Measurements from ENCODE around the gene UFSP2.
A peak's percentile ranks its signal among the peaks of the same experiment; 100 is the strongest.

Gene UFSP2, protein sequence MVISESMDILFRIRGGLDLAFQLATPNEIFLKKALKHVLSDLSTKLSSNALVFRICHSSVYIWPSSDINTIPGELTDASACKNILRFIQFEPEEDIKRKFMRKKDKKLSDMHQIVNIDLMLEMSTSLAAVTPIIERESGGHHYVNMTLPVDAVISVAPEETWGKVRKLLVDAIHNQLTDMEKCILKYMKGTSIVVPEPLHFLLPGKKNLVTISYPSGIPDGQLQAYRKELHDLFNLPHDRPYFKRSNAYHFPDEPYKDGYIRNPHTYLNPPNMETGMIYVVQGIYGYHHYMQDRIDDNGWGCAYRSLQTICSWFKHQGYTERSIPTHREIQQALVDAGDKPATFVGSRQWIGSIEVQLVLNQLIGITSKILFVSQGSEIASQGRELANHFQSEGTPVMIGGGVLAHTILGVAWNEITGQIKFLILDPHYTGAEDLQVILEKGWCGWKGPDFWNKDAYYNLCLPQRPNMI

DNA sequence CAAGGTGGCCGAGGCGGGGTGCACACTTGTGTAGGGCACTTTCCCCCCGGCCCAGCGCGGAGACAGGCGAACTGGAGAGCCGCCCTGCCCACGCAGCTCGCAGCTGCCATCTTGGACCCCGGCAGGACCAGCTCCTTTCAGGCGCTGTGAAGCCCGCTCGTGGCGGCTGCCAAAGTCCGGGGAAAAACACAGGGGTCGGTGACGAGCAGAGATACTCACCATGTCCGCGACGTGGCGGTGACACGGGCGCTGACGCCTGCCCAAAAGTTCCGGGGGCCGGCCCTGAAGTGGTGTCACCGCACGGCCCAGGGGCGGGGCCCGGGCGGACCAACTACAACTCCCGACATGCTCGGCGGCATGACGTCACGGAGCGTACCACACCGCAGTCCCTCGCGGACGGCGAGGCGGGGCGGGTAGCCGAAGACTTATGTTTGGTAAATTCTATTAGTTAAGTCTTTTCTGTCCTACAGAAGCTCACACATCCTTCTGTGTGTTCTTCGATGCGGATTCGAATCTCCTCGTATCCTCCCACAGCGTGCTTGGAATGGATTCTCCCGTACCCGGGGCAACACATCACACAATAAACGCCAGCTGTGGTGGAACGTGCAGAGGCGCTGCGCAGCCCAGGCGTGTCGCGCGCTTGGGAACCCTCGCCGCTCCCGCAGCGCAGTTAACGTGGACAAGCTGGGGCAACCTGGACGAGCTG lies at the start of gene UFSP2:
UFSP2 (minus strand) TSS at position 318 of the 706 bp plus-strand sequence; CDS start at position 222, 96 bp downstream.
- DNase-seq = peak; percentile 87 to 96 (median 92)

DNA sequence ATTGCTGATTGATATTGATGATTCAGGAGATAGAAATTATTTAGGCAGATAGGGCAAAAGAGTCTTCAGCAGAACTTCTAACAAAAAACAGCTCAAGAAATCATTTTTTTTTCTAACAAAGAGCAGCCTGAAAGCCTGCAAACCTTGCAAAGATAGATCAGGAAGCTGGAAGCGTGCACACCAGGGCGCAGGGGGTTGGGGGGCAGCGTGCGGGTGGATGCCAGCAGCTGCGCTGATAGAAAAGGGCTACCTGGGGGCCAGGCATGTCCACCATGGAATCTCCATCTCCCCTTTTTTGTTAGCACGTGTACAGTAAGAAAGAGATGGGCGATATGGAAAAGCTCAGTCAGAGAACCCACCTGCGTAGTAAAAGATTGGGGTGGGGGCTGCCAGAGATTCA lies 47.5 kb upstream of the UFSP2 start:
- DNase-seq = no peak

DNA sequence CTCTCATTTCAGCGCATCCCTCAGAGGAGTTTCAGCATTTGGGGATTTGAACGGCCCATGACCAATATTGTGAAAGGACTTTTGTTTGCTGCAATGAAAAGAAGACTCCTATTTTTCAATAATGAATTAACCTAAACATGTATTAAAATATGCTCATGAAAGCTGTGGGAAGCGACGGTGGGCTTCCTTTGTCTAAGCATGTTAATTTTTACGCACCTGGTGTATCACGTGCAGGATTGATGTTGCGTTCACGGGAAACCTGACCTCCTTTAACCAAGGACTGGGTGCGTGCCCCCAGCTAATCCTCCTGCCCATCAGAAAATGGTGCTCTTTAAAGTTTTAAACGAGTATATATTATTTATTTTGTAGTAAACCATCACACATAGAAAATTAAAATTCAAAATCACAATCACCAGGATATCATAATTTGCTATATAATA lies 46.4 kb upstream of the UFSP2 start:
- DNase-seq = peak in 1 of 6 experiments; percentile 27

DNA sequence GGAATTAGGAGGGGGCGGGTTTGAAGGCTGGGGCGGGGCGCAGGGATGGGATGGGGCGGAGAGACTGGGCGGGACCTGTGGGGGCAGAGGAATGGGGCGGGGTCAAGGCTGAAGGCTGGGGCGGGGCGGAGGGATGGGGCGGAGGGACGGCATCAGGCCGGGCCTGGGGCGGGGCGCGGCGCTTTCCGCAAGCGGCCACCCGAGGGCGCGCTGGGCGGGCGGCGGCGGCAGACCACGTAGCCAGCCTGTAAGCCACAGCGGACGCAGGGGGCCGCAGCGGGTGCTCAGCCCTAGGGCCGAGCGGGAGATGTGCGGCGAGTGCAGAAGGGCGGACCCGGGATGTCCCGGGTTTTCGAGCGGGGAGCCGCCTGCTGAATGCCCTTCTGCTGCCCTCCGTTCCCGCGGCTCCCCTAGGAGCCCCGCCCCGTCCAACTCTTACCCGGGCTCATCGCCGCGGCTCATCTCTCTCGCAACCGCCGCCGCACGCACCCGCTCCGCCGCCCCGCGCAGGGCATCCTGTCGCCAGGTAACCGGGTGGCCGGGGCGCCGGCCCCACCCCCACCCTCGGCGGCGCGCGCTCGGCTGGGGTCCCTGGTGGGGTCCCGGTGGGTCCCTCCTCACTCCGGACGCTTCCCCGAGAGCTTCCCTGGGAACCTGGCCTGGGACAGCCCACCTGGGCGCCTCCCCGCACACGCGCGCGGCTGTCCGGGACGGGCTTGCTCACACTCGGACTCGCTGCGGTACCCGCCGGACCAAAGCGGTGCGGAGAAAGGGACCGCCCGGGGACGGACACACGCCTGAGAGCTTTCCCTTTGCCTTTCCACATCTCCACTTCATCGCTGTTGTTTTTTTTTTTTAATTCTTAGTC lies 45.7 kb upstream of the UFSP2 start, which contains the start of gene CCDC110:
CCDC110 (minus strand) TSS at position 499 of the 868 bp plus-strand sequence; CDS start at position 449, 50 bp downstream.
- DNase-seq = peak; percentile 83 to 95 (median 90)

DNA sequence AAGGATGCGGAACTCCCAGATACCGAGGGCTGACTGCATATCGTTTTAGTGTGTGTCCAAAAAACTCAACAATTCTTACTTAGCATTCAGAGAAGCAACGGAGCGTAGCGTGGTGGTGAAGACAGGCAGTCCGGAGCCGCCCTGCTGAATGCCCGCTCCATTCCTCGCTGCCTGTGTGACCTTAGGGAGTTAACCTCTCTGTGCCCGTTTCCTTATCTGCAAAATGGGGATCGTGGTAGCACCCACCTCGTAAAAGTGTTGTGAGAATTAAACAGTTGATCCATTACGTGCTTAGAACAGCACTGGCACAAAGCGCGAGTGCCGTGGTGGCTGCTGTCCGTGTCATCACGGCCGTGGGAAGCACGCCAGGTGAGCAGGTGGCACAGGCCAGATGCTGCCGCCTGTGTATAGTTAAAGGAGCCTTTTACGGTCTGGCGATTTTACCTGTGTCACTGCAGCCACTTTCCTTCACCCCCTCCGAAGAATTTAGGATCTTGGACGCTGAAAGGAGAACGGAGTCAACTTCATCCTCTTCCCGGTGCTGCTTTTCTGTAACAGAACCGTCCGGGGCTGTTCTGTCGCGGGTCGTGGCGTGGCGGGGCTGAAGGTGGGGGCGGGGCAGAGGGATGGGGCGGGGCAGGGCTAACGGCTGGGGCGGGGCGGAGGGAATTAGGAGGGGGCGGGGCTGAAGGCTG lies 44.9 kb upstream of the UFSP2 start:
- DNase-seq = peak in 5 of 6 experiments; percentile 54 to 79 (median 60)

DNA sequence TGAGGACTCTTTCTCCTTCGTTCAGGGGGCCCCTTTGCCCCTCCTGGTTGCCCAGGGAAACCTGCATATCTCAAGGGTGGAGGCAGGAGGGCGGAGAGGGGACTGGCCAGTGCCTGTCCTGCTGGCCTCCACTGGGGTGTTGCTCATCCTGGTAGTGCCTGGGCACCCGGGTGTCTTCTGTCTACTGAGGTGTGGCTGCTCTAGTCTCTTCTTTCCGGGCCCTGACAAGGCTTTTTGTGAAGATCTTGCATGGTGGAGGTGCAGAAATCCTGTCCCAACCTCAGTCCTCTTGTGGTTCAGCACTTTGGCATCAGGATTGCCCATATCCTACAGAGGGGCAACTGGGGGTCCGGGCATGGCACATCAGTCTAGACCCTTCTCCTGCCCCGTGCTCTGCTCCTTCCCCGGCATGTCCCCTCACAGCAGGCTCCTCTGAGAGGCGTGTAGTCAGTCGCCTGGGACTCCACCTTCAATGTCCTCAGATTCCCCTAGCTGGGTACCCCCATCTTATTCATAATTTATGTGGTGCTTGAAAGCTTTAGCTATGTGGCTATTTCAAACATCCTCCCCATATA lies 43.9 kb upstream of the UFSP2 start:
- peak in 2 of 6 experiments; percentile 2 to 24 for DNase-seq

DNA sequence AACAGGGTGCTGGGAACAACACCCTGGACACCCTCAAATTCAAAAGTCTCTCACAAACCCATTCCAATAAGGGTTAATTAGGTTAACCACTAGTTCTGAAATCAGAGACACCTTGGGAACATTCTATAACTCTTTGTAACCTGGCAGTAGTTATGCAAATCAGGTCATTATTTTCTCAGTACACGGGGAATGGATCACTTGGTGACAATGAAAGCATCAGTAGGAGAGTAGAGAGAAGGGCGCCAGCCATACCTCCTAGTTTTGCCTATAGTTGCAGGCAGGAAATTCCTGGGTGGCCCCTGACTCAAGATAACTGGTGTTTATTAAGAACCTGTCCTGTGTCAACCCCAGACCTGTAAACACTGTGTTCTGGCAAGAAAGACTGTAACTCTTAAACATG lies 43.2 kb upstream of the UFSP2 start:
- DNase-seq = no peak

DNA sequence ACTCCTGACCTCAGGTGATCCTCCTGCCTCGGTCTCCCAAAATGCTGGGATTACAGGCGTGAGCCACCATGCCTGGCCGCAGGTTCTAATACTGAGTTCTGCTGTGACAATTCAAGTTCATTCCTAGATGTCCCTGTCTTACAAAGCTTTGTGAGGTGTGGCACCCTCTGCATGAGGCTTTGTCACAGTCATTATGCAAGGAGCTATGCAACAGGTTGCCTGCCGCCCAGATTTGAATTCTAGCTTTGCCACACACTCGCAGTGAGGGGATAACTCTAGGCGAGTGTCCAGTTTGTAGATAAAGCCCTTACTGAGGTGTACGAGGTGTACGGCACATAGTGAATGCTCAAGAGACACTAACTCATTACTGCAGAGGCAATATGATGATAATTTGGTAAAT lies 42.2 kb upstream of the UFSP2 start:
- DNase-seq = no peak

DNA sequence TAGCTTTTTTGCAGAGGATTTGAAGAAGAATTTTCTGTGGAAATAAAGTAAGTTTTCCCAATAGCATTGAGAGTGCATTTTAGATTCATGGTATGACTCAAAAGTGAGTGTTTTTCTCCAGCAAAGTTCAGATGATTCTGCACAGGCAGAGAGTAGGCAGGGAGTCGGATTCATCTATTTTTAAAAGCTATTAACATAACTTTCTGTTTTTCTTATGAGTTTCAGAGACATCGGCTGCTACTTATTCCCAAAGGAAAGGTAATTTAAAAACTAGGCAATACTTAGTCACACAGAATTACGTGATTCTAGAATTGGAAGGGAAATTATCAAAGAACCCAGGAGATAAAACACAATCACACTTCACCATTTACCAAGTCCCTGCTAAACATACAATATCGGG lies 41.3 kb upstream of the UFSP2 start:
- DNase-seq = no peak

DNA sequence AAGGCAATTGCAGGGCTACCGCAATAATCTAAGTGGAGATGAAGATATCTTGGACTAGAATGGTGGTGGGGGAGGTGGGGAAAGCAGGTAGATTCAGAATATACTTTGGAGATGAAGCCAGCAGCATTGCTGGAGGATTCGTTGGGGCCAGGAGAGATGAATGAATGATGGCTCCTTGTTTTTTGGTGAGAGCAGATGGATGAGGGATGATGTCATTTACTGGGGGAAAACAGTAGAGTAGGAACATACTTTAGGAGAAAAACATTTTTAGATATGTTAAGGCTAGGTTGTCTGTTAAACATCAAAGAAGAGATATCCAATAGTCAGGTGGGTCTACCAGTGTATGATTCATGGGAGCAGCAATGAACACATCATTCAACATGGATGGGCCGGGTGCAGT lies 39.9 kb upstream of the UFSP2 start:
- no peak for DNase-seq

DNA sequence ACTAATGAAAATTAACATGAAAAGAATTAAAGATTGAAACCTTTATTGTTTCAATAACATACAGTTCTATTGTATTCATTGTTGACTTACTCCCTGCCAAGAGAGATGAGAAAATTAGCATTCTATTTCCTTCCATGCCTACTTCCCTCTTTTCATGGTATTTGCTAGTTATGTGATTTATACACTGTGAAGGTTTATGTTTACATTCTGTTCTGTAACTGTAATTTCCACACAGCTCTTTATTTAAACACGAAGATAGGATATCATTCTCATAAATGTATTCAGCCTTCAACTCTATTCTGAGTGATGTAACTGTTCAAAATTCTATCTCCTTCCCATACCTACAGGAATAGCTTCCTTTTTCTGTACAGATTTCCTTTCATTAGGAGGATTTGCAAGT lies 39.1 kb upstream of the UFSP2 start:
- DNase-seq = no peak

DNA sequence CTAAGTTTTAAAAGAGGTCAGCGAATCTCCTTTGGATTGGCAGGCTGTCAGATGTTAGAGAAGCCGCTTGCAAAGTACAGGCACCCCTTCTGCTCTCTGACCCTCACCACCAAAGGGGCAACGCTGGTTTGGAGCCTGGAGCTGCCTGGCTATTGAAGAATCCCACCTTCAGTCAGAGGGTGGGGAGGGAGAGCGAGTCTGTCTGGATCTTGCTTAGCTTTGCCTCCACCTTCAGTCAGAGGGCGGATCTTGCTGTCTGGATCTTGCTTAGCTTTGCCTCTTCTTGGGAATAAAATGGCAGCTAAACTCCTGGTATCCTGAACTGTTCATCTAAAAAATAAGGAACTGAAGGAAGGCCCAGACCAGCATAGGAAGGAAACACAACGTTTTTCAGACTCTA lies 38.4 kb upstream of the UFSP2 start:
- no peak for DNase-seq

DNA sequence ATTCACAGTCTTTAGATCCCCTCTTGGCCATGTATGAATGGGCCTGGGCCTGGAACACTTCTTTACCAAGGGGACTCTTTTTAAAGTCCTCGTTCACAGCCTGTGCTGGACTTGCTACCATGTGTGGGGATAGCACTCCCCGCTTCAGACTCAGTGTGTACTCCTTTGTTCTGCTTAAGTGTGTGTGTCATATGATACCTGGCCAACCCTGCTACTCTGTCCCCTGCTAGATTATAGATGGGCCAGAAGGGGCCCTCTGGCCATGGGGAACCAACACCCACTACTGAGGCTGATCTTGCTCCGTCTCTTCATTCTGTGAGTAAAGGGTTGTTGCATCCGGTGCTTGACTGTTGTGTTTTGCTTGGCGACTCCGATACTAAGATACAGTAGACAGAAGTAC lies 37.8 kb upstream of the UFSP2 start:
- no peak for DNase-seq

DNA sequence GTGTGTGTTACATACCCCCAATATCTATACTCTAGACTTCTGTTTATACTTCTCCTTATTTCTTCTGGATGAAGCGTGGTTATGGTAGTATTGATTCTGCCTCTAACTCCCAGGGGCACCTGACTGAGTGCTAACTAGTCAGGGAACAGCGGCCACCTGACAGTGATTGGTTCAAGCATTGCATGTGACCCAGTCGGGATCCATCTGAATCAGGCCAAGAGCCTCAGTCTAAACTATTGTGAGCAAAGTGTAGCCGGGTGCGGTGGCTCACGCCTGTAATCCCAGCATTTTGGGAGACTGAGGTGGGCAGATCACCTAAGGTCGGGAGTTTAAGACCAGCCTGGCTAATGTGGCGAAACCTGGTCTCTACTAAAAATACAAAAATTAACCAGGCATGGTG lies 35.8 kb upstream of the UFSP2 start:
- DNase-seq = no peak

DNA sequence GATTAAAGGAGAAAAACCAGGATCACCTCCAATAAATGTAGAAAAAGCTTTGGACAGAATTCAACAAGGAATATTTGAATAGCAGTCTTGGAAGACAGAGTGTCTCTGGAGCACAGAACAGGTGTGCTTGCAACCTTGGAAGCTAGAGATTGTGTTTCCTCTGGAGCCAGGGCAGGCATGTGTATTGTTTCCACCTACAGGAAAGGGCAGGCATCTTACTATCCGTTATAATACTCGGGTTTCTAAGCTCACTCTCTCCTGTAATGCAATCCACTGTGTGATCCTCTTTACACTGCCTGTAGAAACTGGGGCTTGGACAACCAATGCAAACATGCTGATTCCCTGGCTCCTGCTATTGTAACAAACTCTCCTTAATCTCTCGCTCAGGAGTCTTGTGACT lies 31.4 kb upstream of the UFSP2 start:
- no peak for DNase-seq

DNA sequence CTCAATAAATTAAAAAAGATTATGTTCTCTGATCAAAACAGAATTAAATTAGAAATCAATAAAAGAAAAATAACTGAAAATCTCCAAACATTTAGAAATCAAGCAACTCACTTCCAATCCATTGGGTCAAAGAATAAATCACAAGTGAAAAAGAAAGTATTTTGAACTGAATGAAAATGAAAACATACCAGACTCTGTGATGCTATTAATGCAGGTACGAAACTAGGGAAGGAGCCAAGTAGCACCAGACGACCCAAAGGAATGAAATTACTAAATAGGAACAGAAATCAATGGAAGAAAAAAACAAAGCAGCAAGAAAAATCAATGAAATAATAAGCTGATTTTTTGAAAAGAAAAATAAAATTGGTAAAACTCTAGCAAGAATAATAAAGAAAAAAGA lies 30.4 kb upstream of the UFSP2 start:
- DNase-seq = no peak

DNA sequence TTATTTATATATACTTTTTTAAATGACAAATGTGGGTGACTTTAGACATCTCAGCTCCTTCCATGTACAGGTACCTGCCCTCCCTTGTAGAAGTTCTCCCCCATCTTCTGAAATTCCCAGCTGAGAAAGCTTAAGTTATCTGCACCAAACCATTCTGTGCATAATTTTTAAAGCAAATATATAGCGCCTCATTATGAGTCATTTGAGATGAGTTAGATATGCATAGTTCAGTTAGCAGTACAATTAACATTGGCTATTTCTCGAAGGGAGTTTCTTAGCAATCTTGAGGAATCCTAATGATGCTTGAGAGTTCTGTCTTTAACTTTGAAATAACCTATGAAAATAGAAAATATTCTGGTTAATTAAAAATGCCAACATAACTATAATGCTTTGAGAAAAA lies 19.4 kb upstream of the UFSP2 start:
- no peak for DNase-seq

DNA sequence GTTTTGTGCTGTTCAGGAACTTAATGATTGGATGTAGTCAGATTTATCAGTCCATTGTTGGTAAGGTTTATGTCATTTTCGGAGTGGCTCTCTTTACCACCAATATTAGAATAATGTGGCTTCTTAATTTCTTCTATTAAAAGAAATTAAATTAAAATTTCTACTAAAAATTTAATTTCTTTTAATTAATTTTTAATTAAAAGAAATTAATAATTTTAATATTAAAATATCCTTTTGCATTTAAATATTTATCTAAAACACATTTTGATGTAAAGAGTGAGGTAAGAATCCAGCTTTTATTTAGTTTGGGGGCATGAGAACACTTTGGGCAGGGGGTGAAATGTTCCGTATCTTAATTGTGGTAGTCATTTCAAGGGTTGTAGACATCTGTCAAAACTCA lies 15.7 kb upstream of the UFSP2 start:
- DNase-seq = no peak

DNA sequence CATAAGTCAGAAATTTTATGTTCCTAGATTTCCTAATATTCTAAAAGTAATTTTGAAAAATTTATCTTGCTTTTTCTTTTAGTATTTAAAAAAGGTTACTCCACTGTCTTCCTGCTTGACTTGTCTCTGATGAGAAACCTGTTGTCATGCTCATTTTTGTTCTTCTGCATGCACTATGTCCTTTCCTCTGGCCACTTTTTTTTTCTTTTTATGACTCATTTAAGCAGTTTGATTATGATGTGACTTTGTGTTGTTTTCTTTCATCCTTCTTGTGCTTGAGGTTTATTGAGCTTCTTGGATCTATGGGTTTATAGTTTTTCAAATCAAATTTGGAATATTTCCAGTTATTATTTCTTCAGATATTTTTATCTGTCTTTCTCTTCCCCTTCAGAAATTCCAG lies 12.0 kb upstream of the UFSP2 start:
- no peak for DNase-seq

DNA sequence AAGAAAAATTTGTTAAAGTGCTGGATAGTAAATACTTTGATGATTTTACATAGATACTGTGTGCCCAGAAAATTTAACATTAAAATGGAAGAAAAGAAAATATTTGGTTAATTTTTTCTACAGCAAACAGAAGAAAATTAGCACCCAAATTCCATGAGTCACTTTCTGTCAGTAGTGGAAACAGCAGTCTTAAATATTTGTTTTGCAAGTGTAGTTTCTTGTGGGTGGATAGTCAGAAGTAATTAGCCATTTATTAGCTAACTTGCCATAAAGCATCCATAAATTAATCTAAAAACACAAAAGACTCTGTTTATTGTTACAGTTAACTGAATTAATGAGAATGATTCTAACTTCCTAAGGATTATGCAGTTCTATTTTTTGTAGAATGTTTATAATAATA lies 9.7 kb upstream of the UFSP2 start:
- DNase-seq = no peak

DNA sequence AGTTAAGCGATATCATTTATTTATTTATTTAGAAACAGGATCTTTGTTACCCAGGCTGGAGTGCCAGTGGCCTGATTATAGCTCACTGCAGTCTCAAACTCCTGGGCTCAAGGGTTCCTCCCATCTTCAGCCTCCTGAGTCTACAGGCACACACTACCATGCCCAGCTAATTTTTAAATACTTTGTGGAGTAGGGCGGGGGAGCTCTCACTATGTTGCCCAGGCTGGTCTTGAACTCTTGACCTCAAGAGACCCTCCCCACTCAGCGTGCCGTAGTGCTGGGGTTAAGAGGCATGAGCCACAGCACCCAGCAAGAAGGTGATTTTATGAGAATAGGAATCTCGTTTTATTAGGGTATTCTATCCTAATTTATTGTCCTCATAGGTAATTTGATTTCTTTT lies 3.9 kb upstream of the UFSP2 start:
- DNase-seq = no peak

Data from stimulated activated naive CD4-positive, alpha-beta T cell (primary cell).